ENCODE measurements around the gene SNX8.

SNX8 gene

DNA sequence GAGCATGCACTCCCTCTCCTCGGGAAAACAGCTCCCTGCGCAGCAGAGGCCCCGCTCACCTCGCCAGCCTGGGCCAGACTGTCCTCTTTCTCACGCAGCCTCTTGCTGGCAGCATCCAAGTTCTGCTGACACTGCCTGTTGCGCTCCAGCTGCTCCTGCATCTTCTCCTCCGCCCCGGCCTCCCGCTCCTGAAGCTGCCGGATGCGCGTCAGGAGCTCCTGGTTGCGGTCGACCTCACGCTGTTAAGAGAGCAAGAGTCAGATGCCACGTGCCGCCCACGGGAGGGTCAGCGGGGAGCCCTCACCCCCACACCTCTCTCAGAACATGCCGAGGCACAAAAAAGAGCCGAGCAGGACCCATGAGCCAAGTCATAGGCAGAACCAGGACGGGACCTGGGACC, 91.7 kb downstream of the SNX8 start:
- Histone ChIP-seq H3K27ac (ENCODE audit: low read length) (no peak overlapping the region), H3K9me3 (ENCODE audit: control insufficient read depth, insufficient read depth, low read length) (no peaks in the 10 kb centered on the region), H3K4me1 (ENCODE audit: control insufficient read depth, insufficient read depth, low read length) (no peaks in the 10 kb centered on the region; the same call in 1 of the 2 replicates), H3K4me3 (ENCODE audit: low read length) (no peak overlapping the region; the same call in 1 of the 2 replicates), H3K27me3 (ENCODE audit: control insufficient read depth, insufficient read depth, low read length) (no peaks in the 10 kb centered on the region), H3K36me3 (ENCODE audit: control insufficient read depth, insufficient read depth, low read length) (peaks cover 38% of the 10 kb centered on the region)
- WGBS (ENCODE audit: insufficient coverage, insufficient read length): no CpG with 5 or more reads among the region's 22 CpGs
- no peak for DNase-seq (ENCODE audit: low read depth, low spot score)

DNA sequence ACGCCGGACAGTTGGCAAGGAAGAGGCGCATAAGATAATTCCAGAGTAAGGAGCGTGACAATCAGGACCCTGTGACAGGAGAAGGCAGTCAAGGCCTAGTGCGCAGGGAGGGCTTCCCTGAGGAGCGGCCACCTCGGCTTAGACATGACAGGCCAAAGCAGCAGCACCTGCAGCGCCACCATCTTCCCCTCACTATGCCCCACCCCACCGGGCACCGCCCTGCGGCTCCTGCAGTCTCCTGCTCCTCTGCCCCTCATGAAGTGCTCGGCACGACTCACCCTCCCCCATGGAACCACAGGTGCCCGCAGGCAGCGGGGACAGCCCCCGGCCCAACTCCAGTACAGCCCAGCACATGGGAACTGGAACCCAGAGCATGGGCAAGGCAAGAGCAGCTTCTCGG, 93.3 kb downstream of the SNX8 start:
- H3K9me3 ChIP-seq (ENCODE audit: control insufficient read depth, insufficient read depth, low read length): no peaks in the 10 kb centered on the region
- no peaks in the 10 kb centered on the region for H3K27me3 ChIP-seq (ENCODE audit: control insufficient read depth, insufficient read depth, low read length)
- whole genome bisulfite sequencing (ENCODE audit: insufficient coverage, insufficient read length): no CpG with 5 or more reads among the region's 17 CpGs
- H3K27ac ChIP-seq (ENCODE audit: low read length): no peak overlapping the region
- peaks cover 51% of the 10 kb centered on the region for H3K36me3 ChIP-seq (ENCODE audit: control insufficient read depth, insufficient read depth, low read length)
- DNase-seq (ENCODE audit: low read depth, low spot score): no peak
- no peaks in the 10 kb centered on the region; the same call in 1 of the 2 replicates for H3K4me1 ChIP-seq (ENCODE audit: control insufficient read depth, insufficient read depth, low read length)
- H3K4me3 ChIP-seq (ENCODE audit: low read length): no peak overlapping the region

DNA sequence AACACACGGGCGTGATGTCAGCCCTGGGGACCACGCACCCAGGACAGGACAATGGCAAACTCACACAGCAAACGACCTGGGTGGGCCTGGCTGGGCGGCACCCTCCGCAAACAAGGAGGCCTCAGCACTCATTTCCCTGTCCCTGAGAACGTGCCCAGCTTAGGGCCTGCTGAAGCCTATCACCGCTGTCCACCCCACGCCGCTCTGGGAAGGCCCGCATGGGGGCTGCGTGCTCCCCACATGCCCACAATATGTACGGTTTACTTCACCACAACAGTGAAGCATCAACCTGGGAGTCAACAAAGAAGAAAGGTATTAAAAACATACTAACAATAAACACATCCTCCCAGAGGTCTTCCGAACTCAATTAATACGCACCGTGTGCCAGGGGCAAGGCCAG, 93.7 kb downstream of the SNX8 start:
- no peak overlapping the region for H3K27ac ChIP-seq (ENCODE audit: low read length)
- H3K4me1 ChIP-seq (ENCODE audit: control insufficient read depth, insufficient read depth, low read length): no peaks in the 10 kb centered on the region; the same call in 1 of the 2 replicates
- H3K9me3 ChIP-seq (ENCODE audit: control insufficient read depth, insufficient read depth, low read length): no peaks in the 10 kb centered on the region
- H3K4me3 ChIP-seq (ENCODE audit: low read length): no peak overlapping the region
- H3K36me3 ChIP-seq (ENCODE audit: control insufficient read depth, insufficient read depth, low read length): peaks cover 55% of the 10 kb centered on the region
- H3K27me3 ChIP-seq (ENCODE audit: control insufficient read depth, insufficient read depth, low read length): no peaks in the 10 kb centered on the region
- no CpG with 5 or more reads among the region's 16 CpGs for WGBS (ENCODE audit: insufficient coverage, insufficient read length)
- no peak for DNase-seq (ENCODE audit: low read depth, low spot score)

DNA sequence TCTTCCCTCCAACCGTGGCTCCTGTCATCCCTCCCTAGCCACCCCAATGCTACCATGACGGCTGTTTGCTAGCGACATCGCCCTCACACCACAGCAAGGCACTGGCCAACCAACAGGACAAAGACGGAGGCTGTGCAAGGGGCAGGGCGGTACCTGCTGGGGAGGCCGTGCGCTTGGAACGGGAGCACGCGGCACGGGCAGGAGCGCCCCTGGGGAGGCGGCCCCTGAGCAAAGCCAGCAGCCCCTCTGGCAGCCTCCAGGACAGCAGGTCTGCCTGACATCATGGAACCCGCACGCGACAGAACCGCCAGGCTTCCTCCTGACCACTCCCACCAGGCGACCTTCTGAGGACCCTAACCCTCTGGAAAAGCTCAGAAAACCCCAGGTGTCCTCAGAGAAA, 94.2 kb downstream of the SNX8 start:
- H3K27ac ChIP-seq (ENCODE audit: low read length): no peak overlapping the region
- no CpG with 5 or more reads among the region's 19 CpGs for WGBS (ENCODE audit: insufficient coverage, insufficient read length)
- DNase-seq (ENCODE audit: low read depth, low spot score): no peak
- no peaks in the 10 kb centered on the region; the same call in 1 of the 2 replicates for H3K4me1 ChIP-seq (ENCODE audit: control insufficient read depth, insufficient read depth, low read length)
- H3K36me3 ChIP-seq (ENCODE audit: control insufficient read depth, insufficient read depth, low read length): peaks cover 52% of the 10 kb centered on the region
- H3K4me3 ChIP-seq (ENCODE audit: low read length): no peak overlapping the region
- no peaks in the 10 kb centered on the region for H3K9me3 ChIP-seq (ENCODE audit: control insufficient read depth, insufficient read depth, low read length)
- H3K27me3 ChIP-seq (ENCODE audit: control insufficient read depth, insufficient read depth, low read length): no peaks in the 10 kb centered on the region

DNA sequence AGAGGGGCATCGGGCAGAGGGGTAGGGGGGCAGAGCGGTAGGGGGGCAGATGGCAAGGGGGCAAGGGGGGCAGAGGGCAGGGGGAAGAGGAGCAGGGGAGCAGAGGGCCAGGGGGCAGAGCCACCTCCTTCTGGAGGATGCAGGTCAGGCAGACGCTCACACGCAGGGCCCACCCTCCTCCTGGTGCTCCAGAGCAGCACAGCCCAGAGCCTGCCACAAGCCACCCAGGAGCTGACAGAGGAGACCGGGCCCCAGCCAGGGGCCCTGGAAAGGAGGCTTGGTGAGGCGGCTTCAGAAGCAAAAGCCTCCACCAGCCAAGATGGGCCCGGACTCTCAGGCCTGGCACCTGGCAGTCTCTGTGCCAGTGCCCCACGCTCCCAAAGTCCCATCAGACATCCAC, 94.6 kb downstream of the SNX8 start:
- WGBS (ENCODE audit: insufficient coverage, insufficient read length): no CpG with 5 or more reads among the region's 8 CpGs
- no peak overlapping the region for H3K27ac ChIP-seq (ENCODE audit: low read length)
- no peak for DNase-seq (ENCODE audit: low read depth, low spot score)
- no peak overlapping the region for H3K4me3 ChIP-seq (ENCODE audit: low read length)
- H3K4me1 ChIP-seq (ENCODE audit: control insufficient read depth, insufficient read depth, low read length): no peaks in the 10 kb centered on the region; the same call in 1 of the 2 replicates
- peaks cover 51% of the 10 kb centered on the region for H3K36me3 ChIP-seq (ENCODE audit: control insufficient read depth, insufficient read depth, low read length)
- no peaks in the 10 kb centered on the region for H3K27me3 ChIP-seq (ENCODE audit: control insufficient read depth, insufficient read depth, low read length)
- H3K9me3 ChIP-seq (ENCODE audit: control insufficient read depth, insufficient read depth, low read length): no peaks in the 10 kb centered on the region

DNA sequence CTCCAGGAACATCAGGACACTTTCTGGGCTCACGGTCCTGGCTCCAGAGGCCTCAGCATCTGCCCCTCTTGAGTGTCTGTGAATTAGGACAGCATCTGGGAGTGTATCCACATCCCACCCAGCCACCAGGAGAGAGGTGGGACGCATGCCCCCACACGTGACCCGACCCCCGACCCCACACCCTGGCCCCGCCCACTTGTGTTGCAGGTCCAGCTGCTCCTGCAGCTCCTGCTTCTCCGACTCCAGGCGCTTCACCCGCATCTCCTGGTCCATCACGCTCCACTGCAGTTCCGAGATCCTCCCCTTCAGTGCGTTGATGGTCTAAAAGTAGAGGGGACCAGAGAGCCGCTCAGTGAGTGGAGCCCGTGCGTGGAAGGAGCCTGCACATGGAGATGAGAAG, 95.1 kb downstream of the SNX8 start:
- no peaks in the 10 kb centered on the region for H3K9me3 ChIP-seq (ENCODE audit: control insufficient read depth, insufficient read depth, low read length)
- H3K27ac ChIP-seq (ENCODE audit: low read length): no peak overlapping the region
- no peaks in the 10 kb centered on the region for H3K27me3 ChIP-seq (ENCODE audit: control insufficient read depth, insufficient read depth, low read length)
- peaks cover 51% of the 10 kb centered on the region for H3K36me3 ChIP-seq (ENCODE audit: control insufficient read depth, insufficient read depth, low read length)
- WGBS (ENCODE audit: insufficient coverage, insufficient read length): no CpG with 5 or more reads among the region's 15 CpGs
- DNase-seq (ENCODE audit: low read depth, low spot score): no peak
- no peaks in the 10 kb centered on the region; the same call in 1 of the 2 replicates for H3K4me1 ChIP-seq (ENCODE audit: control insufficient read depth, insufficient read depth, low read length)
- no peak overlapping the region for H3K4me3 ChIP-seq (ENCODE audit: low read length)

DNA sequence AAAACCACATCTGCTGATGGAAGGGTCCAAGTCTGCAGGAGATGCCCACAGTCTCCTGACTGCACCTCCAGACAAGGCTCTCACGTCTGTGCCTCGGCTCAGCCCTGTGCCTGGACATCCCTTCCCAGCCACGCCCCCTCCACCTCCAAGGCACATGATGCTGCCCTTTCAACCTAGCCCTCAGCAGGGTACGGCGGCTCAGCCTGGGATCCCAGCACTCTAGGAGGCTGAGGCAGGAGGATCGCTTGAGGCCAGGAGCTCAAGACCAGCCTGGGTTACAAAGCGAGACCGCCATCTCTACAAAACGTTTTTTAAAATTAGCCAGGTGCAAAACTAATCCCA, 95.8 kb downstream of the SNX8 start:
- no peaks in the 10 kb centered on the region for H3K9me3 ChIP-seq (ENCODE audit: control insufficient read depth, insufficient read depth, low read length)
- no peak overlapping the region for H3K27ac ChIP-seq (ENCODE audit: low read length)
- H3K4me1 ChIP-seq (ENCODE audit: control insufficient read depth, insufficient read depth, low read length): no peaks in the 10 kb centered on the region; the same call in 1 of the 2 replicates
- H3K4me3 ChIP-seq (ENCODE audit: low read length): no peak overlapping the region
- DNase-seq (ENCODE audit: low read depth, low spot score): no peak
- no peaks in the 10 kb centered on the region for H3K27me3 ChIP-seq (ENCODE audit: control insufficient read depth, insufficient read depth, low read length)
- WGBS (ENCODE audit: insufficient coverage, insufficient read length): no CpG with 5 or more reads among the region's 9 CpGs
- peaks cover 52% of the 10 kb centered on the region for H3K36me3 ChIP-seq (ENCODE audit: control insufficient read depth, insufficient read depth, low read length)

DNA sequence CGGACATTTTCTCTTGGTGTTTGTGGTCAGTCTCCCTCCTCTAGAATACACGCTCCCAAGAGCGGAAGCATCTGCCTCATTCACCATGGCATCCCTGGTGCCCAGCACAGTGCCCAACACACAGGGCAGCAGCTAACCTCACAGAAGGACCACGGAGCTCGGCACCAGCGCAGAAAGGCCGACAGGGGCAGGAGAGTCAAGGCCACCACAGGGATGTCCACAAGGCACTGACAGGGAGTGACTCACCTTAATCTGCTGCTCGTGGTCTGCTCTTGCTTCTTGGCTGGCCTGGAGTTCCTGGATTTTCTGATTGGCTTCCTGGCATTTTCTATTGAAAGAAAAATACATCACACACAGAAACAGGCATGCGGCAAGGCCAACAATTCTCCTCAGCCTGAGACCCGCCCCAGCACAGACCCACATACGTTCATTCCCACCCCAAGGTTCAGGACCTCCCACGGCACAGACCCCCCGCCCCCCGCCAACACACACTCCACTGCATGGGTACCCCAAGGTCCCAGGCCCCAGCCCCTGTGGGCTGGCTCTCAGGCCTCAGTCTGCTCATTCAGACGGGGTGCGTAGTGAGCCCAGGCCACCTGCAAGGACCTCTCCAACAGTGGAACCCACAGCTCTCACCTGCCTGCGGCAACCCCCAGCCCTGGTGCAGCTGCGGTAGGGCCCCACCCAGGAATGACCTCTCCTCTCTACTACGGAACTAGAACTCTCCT, 96.4 kb downstream of the SNX8 start:
- no peak overlapping the region for H3K4me3 ChIP-seq (ENCODE audit: low read length)
- no peak overlapping the region for H3K27ac ChIP-seq (ENCODE audit: low read length)
- no CpG with 5 or more reads among the region's 19 CpGs for WGBS (ENCODE audit: insufficient coverage, insufficient read length)
- H3K27me3 ChIP-seq (ENCODE audit: control insufficient read depth, insufficient read depth, low read length): no peaks in the 10 kb centered on the region
- H3K4me1 ChIP-seq (ENCODE audit: control insufficient read depth, insufficient read depth, low read length): no peaks in the 10 kb centered on the region
- no peaks in the 10 kb centered on the region for H3K9me3 ChIP-seq (ENCODE audit: control insufficient read depth, insufficient read depth, low read length)
- DNase-seq (ENCODE audit: low read depth, low spot score): no peak
- H3K36me3 ChIP-seq (ENCODE audit: control insufficient read depth, insufficient read depth, low read length): peaks cover 56% of the 10 kb centered on the region

DNA sequence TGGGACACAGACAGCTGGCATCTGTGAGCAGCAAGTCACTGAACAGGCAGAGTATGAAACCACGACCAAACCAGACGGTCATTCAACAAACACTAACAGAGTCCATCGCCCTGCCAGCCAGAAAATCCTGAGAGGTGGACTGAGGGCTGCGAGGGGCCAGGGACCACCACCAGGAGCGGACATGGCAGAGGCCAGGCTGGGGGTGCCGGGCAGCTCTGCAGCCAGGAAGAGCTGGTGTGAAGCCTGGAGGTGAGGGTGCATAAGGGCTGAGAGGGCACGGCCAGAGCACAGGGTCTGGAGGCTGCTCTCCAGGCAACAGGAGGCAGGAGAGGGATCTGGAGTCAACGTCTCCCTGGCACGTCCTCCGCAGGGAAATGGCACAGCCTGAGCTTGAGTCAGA, 97.0 kb downstream of the SNX8 start:
- Histone ChIP-seq H3K36me3 (ENCODE audit: control insufficient read depth, insufficient read depth, low read length) (peaks cover 54% of the 10 kb centered on the region), H3K9me3 (ENCODE audit: control insufficient read depth, insufficient read depth, low read length) (no peaks in the 10 kb centered on the region), H3K4me3 (ENCODE audit: low read length) (no peak overlapping the region), H3K27ac (ENCODE audit: low read length) (no peak overlapping the region), H3K4me1 (ENCODE audit: control insufficient read depth, insufficient read depth, low read length) (no peaks in the 10 kb centered on the region), H3K27me3 (ENCODE audit: control insufficient read depth, insufficient read depth, low read length) (no peaks in the 10 kb centered on the region)
- no CpG with 5 or more reads among the region's 10 CpGs for WGBS (ENCODE audit: insufficient coverage, insufficient read length)
- no peak for DNase-seq (ENCODE audit: low read depth, low spot score)

DNA sequence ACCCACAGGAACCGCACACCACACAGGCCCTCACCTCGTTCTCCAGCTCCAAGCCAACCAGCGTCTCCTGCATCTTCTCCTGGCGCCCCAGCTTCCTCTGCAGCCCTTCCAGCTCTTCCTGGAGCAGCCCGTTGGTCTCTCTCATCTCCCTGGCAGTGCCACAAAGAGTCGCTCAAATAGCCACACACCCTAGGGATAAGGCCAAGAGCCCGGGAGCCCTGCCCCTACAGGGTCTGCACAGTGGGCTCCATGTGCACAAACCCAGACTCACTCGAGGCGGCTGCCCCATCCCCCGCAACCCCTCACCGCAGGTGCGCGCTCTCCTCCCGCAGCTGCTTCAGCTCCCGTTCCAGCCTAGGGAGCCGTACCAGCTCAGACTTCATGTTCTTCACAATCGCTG, 98.4 kb downstream of the SNX8 start:
- H3K4me3 ChIP-seq (ENCODE audit: low read length): no peak overlapping the region
- H3K27me3 ChIP-seq (ENCODE audit: control insufficient read depth, insufficient read depth, low read length): no peaks in the 10 kb centered on the region
- no peak for DNase-seq (ENCODE audit: low read depth, low spot score)
- WGBS (ENCODE audit: insufficient coverage, insufficient read length): no CpG with 5 or more reads among the region's 17 CpGs
- no peaks in the 10 kb centered on the region for H3K9me3 ChIP-seq (ENCODE audit: control insufficient read depth, insufficient read depth, low read length)
- H3K4me1 ChIP-seq (ENCODE audit: control insufficient read depth, insufficient read depth, low read length): no peaks in the 10 kb centered on the region
- peaks cover 59% of the 10 kb centered on the region for H3K36me3 ChIP-seq (ENCODE audit: control insufficient read depth, insufficient read depth, low read length)
- H3K27ac ChIP-seq (ENCODE audit: low read length): no peak overlapping the region

DNA sequence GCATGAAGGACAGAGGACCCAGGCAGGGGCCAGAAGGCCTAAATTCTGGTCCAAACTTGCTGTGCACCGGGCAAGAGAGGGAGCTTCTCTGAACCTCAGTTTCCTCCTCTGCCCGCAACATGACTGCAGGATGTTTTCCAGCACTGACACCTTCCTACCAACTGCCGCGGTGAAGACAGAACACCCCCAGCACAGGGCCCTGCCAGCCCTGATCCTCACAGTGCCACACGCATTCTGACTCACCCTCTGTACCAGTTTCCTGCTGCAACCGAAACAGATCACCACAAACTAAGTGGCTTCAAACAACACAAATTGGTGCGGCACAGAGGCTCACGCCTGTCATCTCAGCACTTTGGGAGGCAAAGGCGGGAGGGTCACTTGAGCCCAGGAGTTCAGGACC, 99.6 kb downstream of the SNX8 start:
- Histone ChIP-seq H3K4me3 (ENCODE audit: low read length) (no peak overlapping the region), H3K36me3 (ENCODE audit: control insufficient read depth, insufficient read depth, low read length) (peaks cover 58% of the 10 kb centered on the region), H3K27me3 (ENCODE audit: control insufficient read depth, insufficient read depth, low read length) (no peaks in the 10 kb centered on the region), H3K9me3 (ENCODE audit: control insufficient read depth, insufficient read depth, low read length) (no peaks in the 10 kb centered on the region), H3K4me1 (ENCODE audit: control insufficient read depth, insufficient read depth, low read length) (no peaks in the 10 kb centered on the region), H3K27ac (ENCODE audit: low read length) (no peak overlapping the region)
- no peak for DNase-seq (ENCODE audit: low read depth, low spot score)
- no CpG with 5 or more reads among the region's 9 CpGs for WGBS (ENCODE audit: insufficient coverage, insufficient read length)
